Glomerular visceral epithelial cell (primary cell): ENCODE results near the gene ZNF784.
"Not testable (repeated sequence)": the region's sequence is repeated elsewhere in the genome, so short reads cannot be mapped to it uniquely, and the experiment has no call there.

Source experiments
- DNase-seq: peaks from one replicate; pipeline ENCODE4 v3.0.0-alpha.2; 2016; ENCODE audit errors: extremely low spot score

Gene ZNF784

GRCh38 chr19:55583897-55584296, 40.5 kb downstream of the ZNF784 start:
- not testable (repeated sequence) for DNase-seq

- not testable (repeated sequence) for DNase-seq
Measured at GRCh38 chr19:55582284-55582683, 42.1 kb downstream of the ZNF784 start.

- peak; percentile 81 for DNase-seq
Measured at GRCh38 chr19:55581823-55582223, 42.5 kb downstream of the ZNF784 start.

- peak; percentile 24 for DNase-seq
Measured at GRCh38 chr19:55581145-55581822, 43.1 kb downstream of the ZNF784 start.

GRCh38 chr19:55580628-55581144, 43.7 kb downstream of the ZNF784 start, which contains the start of gene ZNF579:
Gene ZNF579, minus strand, starts transcription at chr19:55580848. Its CDS starts 1,209 bp downstream, at chr19:55579639.
- DNase-seq = peak; percentile 91

- peak; percentile 42 for DNase-seq
Measured at GRCh38 chr19:55579766-55580621, 44.4 kb downstream of the ZNF784 start.

GRCh38 chr19:55578761-55579747, 45.3 kb downstream of the ZNF784 start:
- no peak for DNase-seq

- no peak for DNase-seq
Measured at GRCh38 chr19:55578031-55578760, 46.2 kb downstream of the ZNF784 start.

- no peak for DNase-seq
Measured at GRCh38 chr19:55576746-55577145, 47.6 kb downstream of the ZNF784 start.

- DNase-seq = not testable (repeated sequence)
Measured at GRCh38 chr19:55573929-55574328, 50.4 kb downstream of the ZNF784 start.
